Spleen (tissue), 7 donors: ENCODE data around the gene IRF2.

ENCODE experiments used
- POLR2AphosphoS5 ChIP-seq, 3 donors: sonication (generic); formaldehyde crosslinking; IDR thresholded peaks; one replicate each; pipeline ENCODE4 v1.5.1; 2017; ENCODE audit warnings: antibody characterized with exemption in 3 of 3
- TF ChIP-seq, protein P1 (sequence below), 11 experiments: fragments of 200-600 bp in 7 of 11; fragments of 450-650 bp in 4 of 11; sonication (generic) in 4 of 11; IDR thresholded peaks in 8 of 11; conservative IDR thresholded peaks in 3 of 11; 1 replicate in 7 of 11; 2 replicates in 4 of 11; pipeline versions ENCODE4 v1.4.0 to v1.8.0; 2016 to 2021; ENCODE audit warnings: antibody characterized with exemption in 11 of 11, inconsistent platforms in 4 of 11, mild to moderate bottlenecking in 1 of 11
- donor health status: DM: no; HTN: no; CAD: no; lungs with moderate emphysema.
- donor health status: DM: no; HTN: no; CAD: no.
- donor health status: DM: no; HTN: no; CAD: no.

DNA sequence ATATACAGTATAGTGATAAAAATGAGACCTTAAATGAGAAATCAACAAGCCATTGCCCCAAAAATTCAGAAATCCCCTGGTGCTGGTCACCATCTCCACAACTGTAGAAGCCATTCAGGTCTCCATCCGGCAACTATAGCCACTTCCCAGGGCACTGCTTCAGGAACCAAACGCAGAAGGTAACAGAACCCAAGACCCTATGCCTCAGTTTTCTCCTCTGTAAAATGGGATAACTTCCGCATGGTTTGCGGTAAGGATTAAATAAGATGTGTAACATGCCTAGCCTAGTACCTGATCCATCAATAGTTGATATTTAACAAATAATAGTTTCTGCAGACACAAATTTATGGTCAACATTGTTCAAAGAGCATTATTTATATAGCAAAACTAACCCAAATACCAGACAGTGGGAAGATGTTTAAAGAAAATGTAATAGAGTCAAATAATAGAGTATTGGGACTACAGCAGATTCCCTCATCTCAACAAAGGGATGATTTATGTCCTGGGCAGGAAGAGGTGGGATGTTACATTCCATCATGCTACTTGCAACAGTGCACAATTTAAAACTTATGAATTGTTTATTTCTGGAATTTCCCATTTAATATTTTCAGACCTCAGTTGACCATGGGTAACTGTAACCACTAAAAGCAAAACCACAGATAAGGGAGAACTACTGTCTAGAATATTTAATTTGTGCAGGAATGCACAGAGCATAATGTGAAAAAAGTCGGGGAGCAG is 30.0 kb downstream of the IRF2 start:
- TF ChIP-seq, protein P1, sequence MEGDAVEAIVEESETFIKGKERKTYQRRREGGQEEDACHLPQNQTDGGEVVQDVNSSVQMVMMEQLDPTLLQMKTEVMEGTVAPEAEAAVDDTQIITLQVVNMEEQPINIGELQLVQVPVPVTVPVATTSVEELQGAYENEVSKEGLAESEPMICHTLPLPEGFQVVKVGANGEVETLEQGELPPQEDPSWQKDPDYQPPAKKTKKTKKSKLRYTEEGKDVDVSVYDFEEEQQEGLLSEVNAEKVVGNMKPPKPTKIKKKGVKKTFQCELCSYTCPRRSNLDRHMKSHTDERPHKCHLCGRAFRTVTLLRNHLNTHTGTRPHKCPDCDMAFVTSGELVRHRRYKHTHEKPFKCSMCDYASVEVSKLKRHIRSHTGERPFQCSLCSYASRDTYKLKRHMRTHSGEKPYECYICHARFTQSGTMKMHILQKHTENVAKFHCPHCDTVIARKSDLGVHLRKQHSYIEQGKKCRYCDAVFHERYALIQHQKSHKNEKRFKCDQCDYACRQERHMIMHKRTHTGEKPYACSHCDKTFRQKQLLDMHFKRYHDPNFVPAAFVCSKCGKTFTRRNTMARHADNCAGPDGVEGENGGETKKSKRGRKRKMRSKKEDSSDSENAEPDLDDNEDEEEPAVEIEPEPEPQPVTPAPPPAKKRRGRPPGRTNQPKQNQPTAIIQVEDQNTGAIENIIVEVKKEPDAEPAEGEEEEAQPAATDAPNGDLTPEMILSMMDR (IDR thresholded peaks at IDR 0.05 in 8 of 11, conservative IDR thresholded peaks at IDR 0.05 in 3 of 11) = no peak
- no peak for TF ChIP-seq POLR2AphosphoS5 (IDR thresholded peaks at IDR 0.05)
